ENCODE results near the gene GPR4. TPM values are rescaled to one million over a fixed set of nuclear protein-coding genes. Genes with fewer than 3 reads are reported as not detected.

The GPR4 gene
- total and polyA plus RNA-seq, 2 experiments from 2014 or later = 0.10 TPM; not detected in 1

DNA sequence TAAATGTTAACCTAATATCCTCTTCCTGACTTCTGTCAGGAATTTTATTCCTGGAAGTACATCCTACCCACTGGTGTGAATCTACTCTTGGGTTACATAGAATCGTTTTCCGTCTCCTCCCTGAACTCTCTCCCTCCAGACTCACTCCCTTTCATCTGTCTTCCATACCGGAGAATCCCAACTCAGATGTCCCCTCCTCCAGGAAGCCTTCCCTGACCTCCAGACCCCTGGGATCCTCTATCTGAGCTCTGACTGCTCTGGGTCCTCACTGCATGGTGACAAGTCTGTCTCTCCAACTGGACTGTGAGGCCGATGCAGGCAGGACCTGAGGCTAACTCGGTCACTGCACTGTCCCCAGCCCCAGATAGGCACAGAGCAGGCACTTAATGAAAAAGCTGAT, 42.0 kb downstream of the GPR4 start:
- H3K79me2 ChIP-seq = peaks cover 11% of the 10 kb centered on the region
- no peaks in the 10 kb centered on the region for H3K36me3 ChIP-seq (replicated peaks; ENCODE audit: insufficient read depth, low read depth)
- no peaks in the 10 kb centered on the region for H3K9me3 ChIP-seq (ENCODE audit: low read depth)
- H2AFZ ChIP-seq = no peak overlapping the region
- H3K4me3 ChIP-seq = no peak overlapping the region
- no peaks in the 10 kb centered on the region for H4K20me1 ChIP-seq (ENCODE audit: insufficient read depth, poor library complexity, severe bottlenecking)
- no peak for DNase-seq (ENCODE audit: low spot score)
- no peaks in the 10 kb centered on the region for H3K4me1 ChIP-seq (ENCODE audit: insufficient read depth)
- TF ChIP-seq EZH2phosphoT487 (IDR thresholded peaks at IDR 0.05; ENCODE audit: low read depth, severe bottlenecking, unreplicated experiment) (no peak), EZH2 (IDR thresholded peaks at IDR 0.05; ENCODE audit: borderline replicate concordance) (no peak)
- TF ChIP-seq, protein P1, sequence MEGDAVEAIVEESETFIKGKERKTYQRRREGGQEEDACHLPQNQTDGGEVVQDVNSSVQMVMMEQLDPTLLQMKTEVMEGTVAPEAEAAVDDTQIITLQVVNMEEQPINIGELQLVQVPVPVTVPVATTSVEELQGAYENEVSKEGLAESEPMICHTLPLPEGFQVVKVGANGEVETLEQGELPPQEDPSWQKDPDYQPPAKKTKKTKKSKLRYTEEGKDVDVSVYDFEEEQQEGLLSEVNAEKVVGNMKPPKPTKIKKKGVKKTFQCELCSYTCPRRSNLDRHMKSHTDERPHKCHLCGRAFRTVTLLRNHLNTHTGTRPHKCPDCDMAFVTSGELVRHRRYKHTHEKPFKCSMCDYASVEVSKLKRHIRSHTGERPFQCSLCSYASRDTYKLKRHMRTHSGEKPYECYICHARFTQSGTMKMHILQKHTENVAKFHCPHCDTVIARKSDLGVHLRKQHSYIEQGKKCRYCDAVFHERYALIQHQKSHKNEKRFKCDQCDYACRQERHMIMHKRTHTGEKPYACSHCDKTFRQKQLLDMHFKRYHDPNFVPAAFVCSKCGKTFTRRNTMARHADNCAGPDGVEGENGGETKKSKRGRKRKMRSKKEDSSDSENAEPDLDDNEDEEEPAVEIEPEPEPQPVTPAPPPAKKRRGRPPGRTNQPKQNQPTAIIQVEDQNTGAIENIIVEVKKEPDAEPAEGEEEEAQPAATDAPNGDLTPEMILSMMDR (IDR thresholded peaks at IDR 0.05; ENCODE audit: poor library complexity) = no peak
- no peak overlapping the region for H3K4me2 ChIP-seq
- whole genome bisulfite sequencing (ENCODE audit: low lambda C conversion rate, missing lambda C conversion rate) = 92% methylated on average over 5 of the region's 5 CpGs
- no peak overlapping the region for H3K27ac ChIP-seq
- no peaks in the 10 kb centered on the region for H3K9me2 ChIP-seq (replicated peaks; ENCODE audit: insufficient read depth)
- H3K27me3 ChIP-seq = no peaks in the 10 kb centered on the region

DNA sequence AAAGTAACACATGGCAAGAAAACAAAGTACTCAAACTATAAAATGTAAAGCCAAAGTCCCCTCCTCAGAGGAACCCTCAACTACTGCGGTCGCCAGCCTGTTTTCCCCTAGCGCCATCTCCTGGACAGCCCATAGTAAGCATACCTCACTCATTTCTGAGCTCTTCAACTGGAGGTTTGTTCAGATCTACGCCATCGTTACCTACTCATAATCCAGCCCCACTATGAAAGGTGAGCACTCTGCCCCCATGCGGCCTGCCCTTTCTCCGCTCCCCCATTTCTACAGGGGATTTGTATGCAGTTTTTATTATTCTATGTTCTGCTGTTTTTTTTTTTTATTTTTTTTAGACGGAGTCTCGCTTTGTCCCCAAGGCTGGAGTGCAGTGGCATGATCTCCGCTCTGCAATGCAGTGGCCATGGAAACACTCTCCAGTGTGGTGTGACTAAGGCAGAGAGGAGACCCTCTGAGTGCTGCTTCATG, 43.6 kb downstream of the GPR4 start:
- Histone ChIP-seq H3K4me1 (ENCODE audit: insufficient read depth) (no peaks in the 10 kb centered on the region), H3K79me2 (peaks cover 6% of the 10 kb centered on the region), H3K9me3 (ENCODE audit: low read depth) (no peaks in the 10 kb centered on the region), H3K27me3 (no peaks in the 10 kb centered on the region), H3K27ac (no peak overlapping the region), H3K36me3 (replicated peaks; ENCODE audit: insufficient read depth, low read depth) (no peaks in the 10 kb centered on the region), H3K4me3 (no peak overlapping the region), H3K4me2 (no peak overlapping the region), H3K9me2 (replicated peaks; ENCODE audit: insufficient read depth) (no peaks in the 10 kb centered on the region), H2AFZ (no peak overlapping the region), H4K20me1 (ENCODE audit: insufficient read depth, poor library complexity, severe bottlenecking) (no peaks in the 10 kb centered on the region)
- WGBS (ENCODE audit: low lambda C conversion rate, missing lambda C conversion rate) = 48% methylated on average over 10 of the region's 10 CpGs
- TF ChIP-seq, protein P1 (IDR thresholded peaks at IDR 0.05; ENCODE audit: poor library complexity) = peak; percentile 62
- TF ChIP-seq EZH2 (IDR thresholded peaks at IDR 0.05; ENCODE audit: borderline replicate concordance) (no peak), EZH2phosphoT487 (IDR thresholded peaks at IDR 0.05; ENCODE audit: low read depth, severe bottlenecking, unreplicated experiment) (no peak)
- peak; percentile 78 for DNase-seq (ENCODE audit: low spot score)

GRCh38 chr19:45556835-45557234, 45.2 kb downstream of the GPR4 start:
- H3K36me3 ChIP-seq (replicated peaks; ENCODE audit: insufficient read depth, low read depth) = no peaks in the 10 kb centered on the region
- no peaks in the 10 kb centered on the region for H4K20me1 ChIP-seq (ENCODE audit: insufficient read depth, poor library complexity, severe bottlenecking)
- peaks cover 6% of the 10 kb centered on the region for H3K79me2 ChIP-seq
- H2AFZ ChIP-seq = no peak overlapping the region
- no peaks in the 10 kb centered on the region for H3K27me3 ChIP-seq
- no peaks in the 10 kb centered on the region for H3K9me2 ChIP-seq (replicated peaks; ENCODE audit: insufficient read depth)
- H3K4me2 ChIP-seq = no peak overlapping the region
- no peak overlapping the region for H3K27ac ChIP-seq
- no peaks in the 10 kb centered on the region for H3K9me3 ChIP-seq (ENCODE audit: low read depth)
- WGBS (ENCODE audit: low lambda C conversion rate, missing lambda C conversion rate) = 81% methylated on average over 5 of the region's 5 CpGs
- no peak overlapping the region for H3K4me3 ChIP-seq
- no peak for DNase-seq (ENCODE audit: low spot score)
- TF ChIP-seq, protein P1 (IDR thresholded peaks at IDR 0.05; ENCODE audit: poor library complexity) = no peak
- TF ChIP-seq EZH2 (IDR thresholded peaks at IDR 0.05; ENCODE audit: borderline replicate concordance) (no peak), EZH2phosphoT487 (IDR thresholded peaks at IDR 0.05; ENCODE audit: low read depth, severe bottlenecking, unreplicated experiment) (no peak)
- H3K4me1 ChIP-seq (ENCODE audit: insufficient read depth) = no peaks in the 10 kb centered on the region

DNA sequence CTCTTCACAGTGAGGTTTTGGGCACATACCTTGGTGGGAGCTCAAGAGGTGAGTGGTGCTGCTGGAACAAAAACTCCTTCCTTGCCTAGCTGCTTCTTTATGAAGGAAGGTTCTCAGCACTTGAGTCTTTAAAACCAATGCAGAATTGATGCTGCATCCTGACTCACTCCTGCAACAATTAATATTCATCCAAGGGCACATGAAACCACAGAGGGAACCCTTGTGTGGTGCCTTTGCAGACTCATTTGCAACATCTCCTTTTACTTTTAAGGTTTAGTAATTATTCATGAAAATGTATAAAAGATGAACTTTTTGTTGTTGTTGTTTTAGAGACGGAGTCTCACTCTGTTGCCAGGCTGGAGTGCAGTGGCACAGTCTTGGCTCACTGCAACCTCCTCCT, 47.5 kb downstream of the GPR4 start:
- TF ChIP-seq, protein P1 (IDR thresholded peaks at IDR 0.05; ENCODE audit: poor library complexity) = no peak
- TF ChIP-seq EZH2 (IDR thresholded peaks at IDR 0.05; ENCODE audit: borderline replicate concordance) (no peak), EZH2phosphoT487 (IDR thresholded peaks at IDR 0.05; ENCODE audit: low read depth, severe bottlenecking, unreplicated experiment) (no peak)

More for the DNA sequence above, 47.5 kb downstream of the GPR4 start:
- no peaks in the 10 kb centered on the region for H4K20me1 ChIP-seq (ENCODE audit: insufficient read depth, poor library complexity, severe bottlenecking)
- peaks cover 3% of the 10 kb centered on the region for H3K79me2 ChIP-seq
- H3K9me2 ChIP-seq (replicated peaks; ENCODE audit: insufficient read depth) = no peaks in the 10 kb centered on the region
- no peaks in the 10 kb centered on the region for H3K36me3 ChIP-seq (replicated peaks; ENCODE audit: insufficient read depth, low read depth)
- H3K4me2 ChIP-seq = no peak overlapping the region
- H3K27ac ChIP-seq = no peak overlapping the region
- WGBS (ENCODE audit: low lambda C conversion rate, missing lambda C conversion rate) = 94% methylated on average over 1 of the region's 1 CpG
- H3K4me3 ChIP-seq = no peak overlapping the region
- no peak for DNase-seq (ENCODE audit: low spot score)
- no peaks in the 10 kb centered on the region for H3K27me3 ChIP-seq
- H3K9me3 ChIP-seq (ENCODE audit: low read depth) = no peaks in the 10 kb centered on the region
- H2AFZ ChIP-seq = no peak overlapping the region
- no peaks in the 10 kb centered on the region for H3K4me1 ChIP-seq (ENCODE audit: insufficient read depth)

Data from hepatocyte (in vitro differentiated cells).